GM23338 (cell line): ENCODE data around the gene FGF2. TPM values are rescaled to one million over a fixed set of nuclear protein-coding genes. Genes with fewer than 3 reads are reported as not detected.

Experiments
- ATAC-seq: fragments of 200-7000 bp; cut with Tn5 transposase; 3 replicates; pipeline ENCODE4 v1.9.1; 2020
- DNase-seq: peaks from one replicate; pipeline ENCODE4 v3.0.0-alpha.2; 2015; ENCODE audit warnings: low spot score
- H2AFZ ChIP-seq: fragments of 200-600 bp; sonication (generic); 2 replicates; pipeline ENCODE4 v1.8.0; 2016; ENCODE audit warnings: antibody characterized with exemption, mild to moderate bottlenecking, moderate library complexity
- H3F3A ChIP-seq: fragments of 200-600 bp; sonication (generic); replicated peaks from 2 replicates; pipeline ENCODE4 v1.8.0; 2017; ENCODE audit warnings: antibody characterized with exemption, mixed run types, low read depth
- H3K27ac ChIP-seq: fragments of 200-600 bp; sonication (generic); 2 replicates; pipeline ENCODE4 v1.6.1; 2016; ENCODE audit warnings: low read depth
- H3K27me3 ChIP-seq: fragments of 200-600 bp; sonication (generic); 2 replicates; pipeline ENCODE4 v1.8.0; 2016; ENCODE audit warnings: mild to moderate bottlenecking, mixed run types, moderate library complexity; ENCODE audit not compliant: insufficient read depth
- H3K36me3 ChIP-seq: fragments of 200-600 bp; sonication (generic); 2 replicates; pipeline ENCODE4 v1.8.0; 2016; ENCODE audit warnings: mild to moderate bottlenecking; ENCODE audit not compliant: insufficient read depth
- H3K4me1 ChIP-seq: fragments of 200-600 bp; sonication (generic); 2 replicates; pipeline ENCODE4 v1.8.0; 2016; ENCODE audit warnings: mild to moderate bottlenecking, moderate library complexity; ENCODE audit not compliant: insufficient read depth
- H3K4me2 ChIP-seq: fragments of 200-600 bp; sonication (generic); 2 replicates; pipeline ENCODE4 v1.7.1; 2017; ENCODE audit warnings: mixed run types
- H3K4me3 ChIP-seq: fragments of 200-600 bp; sonication (generic); 2 replicates; pipeline ENCODE4 v1.6.1; 2016; ENCODE audit warnings: mixed run types
- H3K79me2 ChIP-seq: fragments of 200-600 bp; sonication (generic); replicated peaks from 2 replicates; pipeline ENCODE4 v1.8.0; 2017; ENCODE audit warnings: mild to moderate bottlenecking; ENCODE audit not compliant: insufficient read depth
- H3K9me2 ChIP-seq: fragments of 200-600 bp; sonication (generic); 2 replicates; pipeline ENCODE4 v1.8.0; 2017; ENCODE audit not compliant: insufficient read depth
- H4K20me1 ChIP-seq: fragments of 200-600 bp; sonication (generic); replicated peaks from 2 replicates; pipeline ENCODE4 v1.8.0; 2017; ENCODE audit warnings: mild to moderate bottlenecking; ENCODE audit not compliant: insufficient read depth
- H3K27ac Mint-ChIP-seq: 2 replicates; pipeline ENCODE4 v1.8.0; 2020; ENCODE audit warnings: inconsistent platforms, mild to moderate bottlenecking, moderate library complexity, mixed read lengths
- H3K27me3 Mint-ChIP-seq: 3 replicates; pipeline ENCODE4 v1.8.0; 2022; ENCODE audit warnings: low read depth, mild to moderate bottlenecking, moderate library complexity, mixed read lengths, inconsistent platforms; ENCODE audit not compliant: insufficient read depth, poor library complexity
- H3K36me3 Mint-ChIP-seq: 3 replicates; pipeline ENCODE4 v1.8.0; 2021; ENCODE audit warnings: low read depth, mild to moderate bottlenecking, inconsistent platforms, moderate library complexity, mixed read lengths
- H3K4me1 Mint-ChIP-seq: 3 replicates; pipeline ENCODE4 v1.8.0; 2020; ENCODE audit warnings: mild to moderate bottlenecking, inconsistent platforms, mixed read lengths
- H3K4me3 Mint-ChIP-seq: 3 replicates; pipeline ENCODE4 v1.8.0; 2021; ENCODE audit warnings: moderate library complexity, mild to moderate bottlenecking, inconsistent platforms, mixed read lengths
- H3K9me3 Mint-ChIP-seq: 3 replicates; pipeline ENCODE4 v1.8.0; 2020; ENCODE audit warnings: moderate library complexity, mild to moderate bottlenecking, inconsistent platforms, mixed read lengths
- CTCF ChIP-seq, 2 experiments: fragments of 200-600 bp in 1 of 2; sonication (generic) in 1 of 2; conservative IDR thresholded peaks; 2 replicates each; pipeline versions ENCODE4 v1.5.1 to v1.6.1; 2016 to 2017; ENCODE audit warnings: antibody characterized with exemption in 2 of 2, low read depth in 2 of 2, mild to moderate bottlenecking in 2 of 2, moderate library complexity in 1 of 2
- ETS1 ChIP-seq: IDR thresholded peaks from 2 replicates; pipeline ENCODE4 v1.6.1; 2016; ENCODE audit warnings: antibody characterized with exemption
- EZH2 ChIP-seq: fragments of 200-600 bp; sonication (generic); IDR thresholded peaks from one replicate; pipeline ENCODE4 v1.8.0; 2017; ENCODE audit warnings: antibody characterized with exemption, mild to moderate bottlenecking, low read depth; ENCODE audit not compliant: unreplicated experiment
- EZH2phosphoT487 ChIP-seq: fragments of 200-600 bp; sonication (generic); IDR thresholded peaks from one replicate; pipeline ENCODE4 v1.8.1; 2018; ENCODE audit warnings: antibody characterized with exemption; ENCODE audit not compliant: unreplicated experiment
- JUNB ChIP-seq: IDR thresholded peaks from one replicate; pipeline ENCODE4 v1.6.1; 2016; ENCODE audit warnings: antibody characterized with exemption; ENCODE audit not compliant: unreplicated experiment
- NANOG ChIP-seq: IDR thresholded peaks from 2 replicates; pipeline ENCODE4 v1.6.1; 2016; ENCODE audit warnings: antibody characterized with exemption, borderline replicate concordance
- POLR2AphosphoS5 ChIP-seq: IDR thresholded peaks from 2 replicates; pipeline ENCODE4 v1.6.1; 2016; ENCODE audit warnings: antibody characterized with exemption, low read depth
- STAT1 ChIP-seq: IDR thresholded peaks from one replicate; pipeline ENCODE4 v1.6.1; 2016; ENCODE audit warnings: antibody characterized with exemption; ENCODE audit not compliant: unreplicated experiment
- ZNF114 ChIP-seq: fragments of 250-450 bp; sonication (Bioruptor Pico); IDR thresholded peaks from 2 replicates; pipeline ENCODE4 v1.5.0; 2020; ENCODE audit warnings: mild to moderate bottlenecking, moderate library complexity
- ZNF462 ChIP-seq: fragments of 250-450 bp; sonication (Bioruptor Pico); IDR thresholded peaks from 2 replicates; pipeline ENCODE4 v1.5.0; 2020; ENCODE audit warnings: mild to moderate bottlenecking, moderate library complexity
- polyA plus RNA-seq: library from polyadenylated mRNA; unstranded; fragments of >200 nt; fragmentation: Nextera tagmentation; extraction: Ambion mirVana; gene quantifications from 2 replicates; pipeline ENCODE4 v1.2.1, GENCODE V29; 2016
- total RNA-seq: library from RNA; depleted of rRNA; stranded (reverse); fragments of >200 nt; shearing (Covaris generic); gene quantifications from 2 replicates; pipeline ENCODE4 v1.2.3, GENCODE V29; 2014

FGF2 gene
- total and polyA plus RNA-seq, 2 experiments from 2014 or later = 28.3 to 84.4 TPM

GRCh38 chr4:122900314-122900713 lies 73.7 kb downstream of the FGF2 start (continued):
- TF ChIP-seq CTCF (conservative IDR thresholded peaks at IDR 0.05; ENCODE audit: low read depth in 2 of 2) = no peak
- no peak for TF ChIP-seq POLR2AphosphoS5

GRCh38 chr4:122901247-122902010 lies 74.8 kb downstream of the FGF2 start:
- no peaks in the 10 kb centered on the region for H3K79me2 ChIP-seq
- Mint-ChIP-seq H3K27me3 (peaks cover 10% of the 10 kb centered on the region), H3K27ac (no peak overlapping the region), H3K9me3 (peaks cover 16% of the 10 kb centered on the region; the same call in 1 of the 3 replicates), H3K36me3 (peaks cover 35% of the 10 kb centered on the region), H3K4me3 (no peak overlapping the region), H3K4me1 (peaks cover 39% of the 10 kb centered on the region)
- H3K4me2 ChIP-seq = no peak overlapping the region
- H2AFZ ChIP-seq = no peak overlapping the region
- no peaks in the 10 kb centered on the region for H3K27me3 ChIP-seq
- H3K36me3 ChIP-seq = peaks cover 4% of the 10 kb centered on the region; the same call in 1 of the 2 replicates
- DNase-seq = no peak
- TF ChIP-seq STAT1 (no peak), EZH2 (no peak), NANOG (no peak), JUNB (no peak), EZH2phosphoT487 (no peak), ETS1 (no peak), ZNF114 (CRISPR knock-in tag) (no peak), POLR2AphosphoS5 (no peak), ZNF462 (CRISPR knock-in tag) (no peak), CTCF (conservative IDR thresholded peaks at IDR 0.05; ENCODE audit: low read depth in 2 of 2) (no peak)
- H3F3A ChIP-seq = peaks cover 4% of the 10 kb centered on the region; the same call in 1 of the 2 replicates
- ATAC-seq = no peak
- H3K9me2 ChIP-seq = no peaks in the 10 kb centered on the region
- no peak overlapping the region for H3K4me3 ChIP-seq
- peak overlapping the region; percentile 27; the same call in 1 of the 2 replicates for H3K27ac ChIP-seq
- H4K20me1 ChIP-seq = no peaks in the 10 kb centered on the region
- peaks cover 21% of the 10 kb centered on the region; the same call in 1 of the 2 replicates for H3K4me1 ChIP-seq
